RWPE2 (cell line): Measurements from ENCODE around the gene DCX.

Experiments used
- ATAC-seq: fragments of 200-7000 bp; cut with Tn5 transposase; 3 replicates; pipeline ENCODE4 v1.9.1; 2021; ENCODE audit warnings: low read depth
- DNase-seq: peaks from one replicate; pipeline ENCODE4 v3.0.0-alpha.2; 2020; ENCODE audit warnings: low spot score
- H3K27ac ChIP-seq: fragments of 450-650 bp; 2 replicates; pipeline ENCODE4 v1.5.1; 2017; ENCODE audit warnings: mild to moderate bottlenecking; ENCODE audit not compliant: poor library complexity, severe bottlenecking
- H3K27me3 ChIP-seq: fragments of 250-450 bp; sonication (Bioruptor Pico); 2 replicates; pipeline ENCODE4 v1.5.1; 2021; ENCODE audit warnings: mild to moderate bottlenecking, moderate library complexity; ENCODE audit not compliant: insufficient read depth, poor library complexity, severe bottlenecking
- H3K36me3 ChIP-seq: fragments of 250-450 bp; sonication (Bioruptor Pico); 2 replicates; pipeline ENCODE4 v1.5.1; 2020; ENCODE audit warnings: low read depth, mild to moderate bottlenecking, moderate library complexity
- H3K4me1 ChIP-seq: fragments of 250-450 bp; sonication (Bioruptor Pico); 2 replicates; pipeline ENCODE4 v1.5.1; 2021; ENCODE audit warnings: mild to moderate bottlenecking, moderate library complexity; ENCODE audit not compliant: insufficient read depth, poor library complexity, severe bottlenecking
- H3K4me3 ChIP-seq: fragments of 250-450 bp; sonication (Bioruptor Pico); 2 replicates; pipeline ENCODE4 v1.5.1; 2021; ENCODE audit warnings: mild to moderate bottlenecking, moderate library complexity; ENCODE audit not compliant: severe bottlenecking
- H3K9me3 ChIP-seq: fragments of 250-450 bp; sonication (Bioruptor Pico); 2 replicates; pipeline ENCODE4 v1.5.1; 2021; ENCODE audit warnings: mild to moderate bottlenecking, moderate library complexity; ENCODE audit not compliant: severe bottlenecking
- TF ChIP-seq, protein P1 (sequence below): fragments of 450-650 bp; IDR thresholded peaks from one replicate; pipeline ENCODE4 v1.5.1; 2017; ENCODE audit warnings: mild to moderate bottlenecking, moderate library complexity; ENCODE audit not compliant: poor library complexity, severe bottlenecking

DCX gene

DNA sequence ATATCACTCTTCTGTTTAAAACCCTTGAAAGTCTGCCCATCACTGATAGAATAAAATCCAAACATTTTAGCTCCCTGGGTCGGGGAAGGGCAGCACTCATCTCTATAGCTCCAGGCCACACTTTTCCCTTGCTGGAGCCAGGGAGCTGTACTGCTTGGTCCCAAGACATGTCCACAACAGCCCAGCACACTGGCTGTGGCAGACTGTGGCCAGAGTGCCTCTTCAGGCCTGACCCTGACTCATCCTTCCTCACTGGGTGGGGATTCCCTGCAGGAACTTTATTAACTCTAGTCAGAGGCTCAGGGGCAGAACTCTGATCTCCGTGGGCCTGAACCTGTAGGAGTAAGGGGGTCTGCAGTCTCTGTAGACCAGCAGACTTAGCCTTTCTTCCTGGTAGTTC is 71.9 kb downstream of the DCX start:
- H3K9me3 ChIP-seq: no peaks in the 10 kb centered on the region
- H3K27me3 ChIP-seq: no peaks in the 10 kb centered on the region
- no peak overlapping the region for H3K27ac ChIP-seq
- TF ChIP-seq, protein P1, sequence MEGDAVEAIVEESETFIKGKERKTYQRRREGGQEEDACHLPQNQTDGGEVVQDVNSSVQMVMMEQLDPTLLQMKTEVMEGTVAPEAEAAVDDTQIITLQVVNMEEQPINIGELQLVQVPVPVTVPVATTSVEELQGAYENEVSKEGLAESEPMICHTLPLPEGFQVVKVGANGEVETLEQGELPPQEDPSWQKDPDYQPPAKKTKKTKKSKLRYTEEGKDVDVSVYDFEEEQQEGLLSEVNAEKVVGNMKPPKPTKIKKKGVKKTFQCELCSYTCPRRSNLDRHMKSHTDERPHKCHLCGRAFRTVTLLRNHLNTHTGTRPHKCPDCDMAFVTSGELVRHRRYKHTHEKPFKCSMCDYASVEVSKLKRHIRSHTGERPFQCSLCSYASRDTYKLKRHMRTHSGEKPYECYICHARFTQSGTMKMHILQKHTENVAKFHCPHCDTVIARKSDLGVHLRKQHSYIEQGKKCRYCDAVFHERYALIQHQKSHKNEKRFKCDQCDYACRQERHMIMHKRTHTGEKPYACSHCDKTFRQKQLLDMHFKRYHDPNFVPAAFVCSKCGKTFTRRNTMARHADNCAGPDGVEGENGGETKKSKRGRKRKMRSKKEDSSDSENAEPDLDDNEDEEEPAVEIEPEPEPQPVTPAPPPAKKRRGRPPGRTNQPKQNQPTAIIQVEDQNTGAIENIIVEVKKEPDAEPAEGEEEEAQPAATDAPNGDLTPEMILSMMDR: no peak
- H3K36me3 ChIP-seq: no peaks in the 10 kb centered on the region
- H3K4me1 ChIP-seq: no peaks in the 10 kb centered on the region
- no peak for ATAC-seq
- no peak overlapping the region for H3K4me3 ChIP-seq
- no peak for DNase-seq

DNA sequence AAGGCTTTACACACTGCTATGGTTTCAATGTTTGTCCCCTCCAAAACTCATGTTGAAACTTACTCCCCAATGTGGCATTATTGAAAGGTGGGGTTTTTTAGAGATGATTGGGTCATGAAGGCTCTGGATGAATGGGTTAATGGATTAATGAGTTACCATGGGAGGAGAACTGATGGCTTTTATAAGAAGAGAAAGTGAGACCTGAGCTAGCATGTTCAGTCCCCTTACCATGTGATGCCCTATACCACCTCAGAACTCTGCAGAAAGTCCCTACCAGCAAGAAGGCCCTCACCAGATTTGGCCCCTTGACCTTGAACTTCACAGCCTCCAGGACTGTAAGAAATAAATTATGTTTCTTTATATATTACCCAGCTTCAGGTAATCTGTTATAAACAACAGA is 72.8 kb downstream of the DCX start:
- H3K4me1 ChIP-seq: no peaks in the 10 kb centered on the region
- H3K9me3 ChIP-seq: no peaks in the 10 kb centered on the region
- no peaks in the 10 kb centered on the region for H3K27me3 ChIP-seq
- H3K4me3 ChIP-seq: no peak overlapping the region
- no peak overlapping the region for H3K27ac ChIP-seq
- ATAC-seq (no peak), DNase-seq (no peak)
- no peaks in the 10 kb centered on the region for H3K36me3 ChIP-seq
- TF ChIP-seq, protein P1: no peak

DNA sequence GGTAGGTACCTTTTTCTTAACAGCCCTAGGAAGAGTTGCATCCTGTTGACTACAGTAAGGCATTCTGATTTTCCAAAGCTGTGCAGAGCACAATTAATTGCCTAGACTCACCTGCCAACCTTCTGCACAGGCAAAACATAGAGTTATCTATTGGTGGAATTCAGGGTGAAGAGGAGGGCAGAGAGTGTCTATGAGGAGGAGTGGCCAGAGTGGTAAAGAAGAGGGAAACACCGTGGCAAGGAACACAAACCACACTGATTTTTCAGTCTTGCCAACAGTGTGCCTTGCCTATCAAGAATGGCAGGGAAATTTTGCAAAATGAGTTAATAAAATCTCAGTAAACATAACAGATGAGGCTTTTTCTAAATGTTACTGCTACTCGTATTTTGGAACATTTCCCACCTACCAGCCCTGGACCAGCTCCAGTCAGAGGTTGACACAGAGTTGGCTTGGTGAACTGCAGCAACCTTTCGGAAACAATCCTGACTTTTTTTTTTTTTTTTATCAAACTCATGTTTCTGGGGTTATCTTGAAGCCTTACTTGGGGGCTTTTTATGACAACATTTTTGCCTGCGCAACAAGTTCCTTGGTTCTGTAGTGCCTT is 73.8 kb downstream of the DCX start:
- DNase-seq: no peak
- H3K27me3 ChIP-seq: no peaks in the 10 kb centered on the region
- no peak for ATAC-seq

DNA sequence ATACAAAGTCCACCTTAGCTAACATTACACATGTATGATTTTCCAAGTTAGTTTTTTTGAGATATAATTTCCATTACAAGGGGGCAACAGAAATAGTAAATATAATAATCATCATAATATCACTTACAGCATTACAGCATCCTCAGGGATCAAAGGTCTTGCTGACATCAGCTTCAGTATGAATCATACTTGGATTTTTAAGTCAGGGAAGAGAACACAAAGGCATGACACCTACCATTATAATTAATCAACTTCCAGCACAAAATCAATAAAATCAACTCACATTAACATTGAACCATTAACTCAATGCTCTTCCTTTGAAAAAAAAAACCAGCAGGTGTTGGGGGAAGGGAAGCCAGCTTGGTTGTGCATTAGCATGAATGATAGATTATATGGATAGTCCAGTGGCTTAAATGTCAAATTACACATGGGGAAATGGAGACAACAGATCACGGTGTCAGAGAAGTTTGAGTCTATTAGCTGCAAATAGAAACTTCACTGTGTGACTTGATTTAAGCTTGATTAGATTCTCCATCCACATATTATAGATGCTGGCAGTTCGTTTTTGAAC is 74.8 kb downstream of the DCX start:
- no peak overlapping the region for H3K27ac ChIP-seq
- DNase-seq: no peak
- H3K4me3 ChIP-seq: no peak overlapping the region
- no peak for ATAC-seq
- H3K36me3 ChIP-seq: no peaks in the 10 kb centered on the region
- H3K9me3 ChIP-seq: no peaks in the 10 kb centered on the region
- H3K4me1 ChIP-seq: no peaks in the 10 kb centered on the region
- no peaks in the 10 kb centered on the region for H3K27me3 ChIP-seq
- TF ChIP-seq, protein P1: no peak

More for the DNA sequence above, 73.8 kb downstream of the DCX start:
- H3K9me3 ChIP-seq: no peaks in the 10 kb centered on the region
- no peak overlapping the region for H3K4me3 ChIP-seq
- H3K4me1 ChIP-seq: no peaks in the 10 kb centered on the region
- TF ChIP-seq, protein P1: no peak
- H3K27ac ChIP-seq: no peak overlapping the region
- H3K36me3 ChIP-seq: no peaks in the 10 kb centered on the region

DNA sequence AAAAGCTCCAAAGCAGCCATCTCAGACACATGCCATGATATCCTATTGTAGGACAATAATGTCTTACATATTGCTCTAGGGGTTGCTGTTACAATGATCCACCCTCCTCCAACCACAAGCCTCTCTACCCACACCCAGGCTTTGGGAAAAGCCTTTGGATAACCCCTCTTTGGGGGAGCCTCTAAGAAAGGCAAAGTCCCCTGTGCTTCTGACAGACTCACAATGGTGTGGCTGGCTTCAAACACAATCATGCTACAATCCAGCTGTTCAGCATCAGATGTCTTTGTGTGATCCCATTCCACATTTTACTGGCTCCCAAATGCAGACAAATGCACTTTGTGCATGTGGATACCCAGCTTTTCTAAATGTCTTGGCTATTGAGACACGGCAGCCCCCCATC is 75.9 kb downstream of the DCX start:
- no peaks in the 10 kb centered on the region for H3K4me1 ChIP-seq
- no peaks in the 10 kb centered on the region for H3K27me3 ChIP-seq
- ATAC-seq (no peak), DNase-seq (no peak)
- TF ChIP-seq, protein P1: no peak
- no peaks in the 10 kb centered on the region for H3K36me3 ChIP-seq
- no peaks in the 10 kb centered on the region for H3K9me3 ChIP-seq
- no peak overlapping the region for H3K4me3 ChIP-seq
- H3K27ac ChIP-seq: no peak overlapping the region
